H9 (cell line): ENCODE measurements around the gene NAE1. TPM values are rescaled to one million over a fixed set of nuclear protein-coding genes. Genes with fewer than 3 reads are reported as not detected.

Experiments
- DNase-seq: peaks from one replicate; pipeline ENCODE4 v3.0.0-alpha.2; 2017
- H2AFZ ChIP-seq: one replicate; pipeline ENCODE4 v1.6.1; 2013; ENCODE audit warnings: mild to moderate bottlenecking, low read length, control low read depth, moderate library complexity
- H2AK5ac ChIP-seq: 2 replicates; pipeline ENCODE4 v1.6.1; 2013; ENCODE audit warnings: low read length, control low read depth, mixed read lengths; ENCODE audit not compliant: insufficient read length
- H2BK120ac ChIP-seq: one replicate; pipeline ENCODE4 v1.6.1; 2013; ENCODE audit warnings: low read depth, mild to moderate bottlenecking, low read length, control low read depth, inconsistent platforms; ENCODE audit not compliant: poor library complexity, severe bottlenecking
- H2BK12ac ChIP-seq: 2 replicates; pipeline ENCODE4 v1.6.1; 2013; ENCODE audit warnings: low read length, control low read depth, mixed read lengths, low read depth; ENCODE audit not compliant: insufficient read length
- H2BK15ac ChIP-seq: 2 replicates; pipeline ENCODE4 v1.6.1; 2013; ENCODE audit warnings: low read depth, low read length, control low read depth
- H2BK20ac ChIP-seq: one replicate; pipeline ENCODE4 v1.6.1; 2013; ENCODE audit warnings: low read depth, mild to moderate bottlenecking, low read length, control low read depth, inconsistent platforms; ENCODE audit not compliant: poor library complexity, severe bottlenecking
- H2BK5ac ChIP-seq: 2 replicates; pipeline ENCODE4 v1.6.1; 2013; ENCODE audit warnings: low read length, control low read depth, mixed read lengths; ENCODE audit not compliant: insufficient read length
- H3K14ac ChIP-seq: 2 replicates; pipeline ENCODE4 v1.6.1; 2013; ENCODE audit warnings: low read length, control low read depth; ENCODE audit not compliant: insufficient read depth
- H3K18ac ChIP-seq: 2 replicates; pipeline ENCODE4 v1.6.1; 2013; ENCODE audit warnings: low read depth, mild to moderate bottlenecking, mixed read lengths, low read length, control low read depth; ENCODE audit not compliant: insufficient read length
- H3K23ac ChIP-seq: 2 replicates; pipeline ENCODE4 v1.6.1; 2013; ENCODE audit warnings: low read length, control low read depth, mixed read lengths, low read depth; ENCODE audit not compliant: insufficient read length
- H3K23me2 ChIP-seq: 2 replicates; pipeline ENCODE4 v1.6.1; 2013; ENCODE audit warnings: low read depth, mild to moderate bottlenecking, mixed read lengths, low read length, control low read depth; ENCODE audit not compliant: insufficient read length, poor library complexity, severe bottlenecking
- H3K27ac ChIP-seq: 2 replicates; pipeline ENCODE4 v1.5.1; 2013; ENCODE audit warnings: low read length, control low read depth, mixed read lengths, low read depth; ENCODE audit not compliant: insufficient read length
- H3K27me3 ChIP-seq: 2 replicates; pipeline ENCODE4 v1.6.1; 2013; ENCODE audit warnings: low read length, control low read depth, inconsistent platforms; ENCODE audit not compliant: insufficient read depth
- H3K4ac ChIP-seq: 2 replicates; pipeline ENCODE4 v1.6.1; 2013; ENCODE audit warnings: low read depth, mild to moderate bottlenecking, control low read depth, inconsistent platforms, low read length, moderate library complexity
- H3K4me1 ChIP-seq: 2 replicates; pipeline ENCODE4 v1.6.1; 2013; ENCODE audit warnings: low read length, control low read depth, inconsistent platforms; ENCODE audit not compliant: insufficient read depth
- H3K4me2 ChIP-seq: 2 replicates; pipeline ENCODE4 v1.6.1; 2013; ENCODE audit warnings: low read length, control low read depth, mixed read lengths; ENCODE audit not compliant: insufficient read length, insufficient read depth
- H3K56ac ChIP-seq: 2 replicates; pipeline ENCODE4 v1.6.1; 2013; ENCODE audit warnings: low read depth, mild to moderate bottlenecking, mixed read lengths, low read length, control low read depth; ENCODE audit not compliant: insufficient read length
- H3K79me1 ChIP-seq: 2 replicates; pipeline ENCODE4 v1.6.1; 2013; ENCODE audit warnings: low read depth, mild to moderate bottlenecking, moderate library complexity, low read length, control low read depth, inconsistent platforms; ENCODE audit not compliant: insufficient read depth, poor library complexity, severe bottlenecking
- H3K79me2 ChIP-seq: 2 replicates; pipeline ENCODE4 v1.6.1; 2013; ENCODE audit warnings: low read length, control low read depth, inconsistent platforms; ENCODE audit not compliant: insufficient read depth
- H3K9ac ChIP-seq: 2 replicates; pipeline ENCODE4 v1.6.1; 2013; ENCODE audit warnings: low read length, control low read depth, mixed read lengths; ENCODE audit not compliant: insufficient read length; ENCODE audit errors: extremely low read depth
- H3K9me3 ChIP-seq: one replicate; pipeline ENCODE4 v1.6.1; 2013; ENCODE audit warnings: low read depth, low read length, inconsistent platforms; ENCODE audit not compliant: control insufficient read depth
- H3T11ph ChIP-seq: one replicate; pipeline ENCODE4 v1.6.1; 2013; ENCODE audit warnings: mild to moderate bottlenecking, low read length, control low read depth, inconsistent platforms
- H4K20me1 ChIP-seq: one replicate; pipeline ENCODE4 v1.6.1; 2013; ENCODE audit not compliant: control insufficient read depth, insufficient read length, insufficient read depth
- H4K5ac ChIP-seq: 2 replicates; pipeline ENCODE4 v1.6.1; 2013; ENCODE audit warnings: low read depth, mild to moderate bottlenecking, mixed read lengths, low read length, control low read depth; ENCODE audit not compliant: insufficient read length
- H4K8ac ChIP-seq: replicated peaks from 2 replicates; pipeline ENCODE4 v1.6.1; 2013; ENCODE audit warnings: low read length, control low read depth, mixed read lengths, low read depth; ENCODE audit not compliant: insufficient read length
- H4K91ac ChIP-seq: 2 replicates; pipeline ENCODE4 v1.6.1; 2013; ENCODE audit warnings: low read depth, mild to moderate bottlenecking, moderate library complexity, mixed read lengths, low read length, control low read depth; ENCODE audit not compliant: insufficient read length
- H3K27ac Mint-ChIP-seq, 3 experiments: 2 replicates in 2 of 3; 3 replicates in 1 of 3; pipeline ENCODE4 v1.8.0; 2020 to 2021; ENCODE audit warnings: mixed read lengths in 3 of 3, mild to moderate bottlenecking in 1 of 3, moderate library complexity in 1 of 3
- H3K27me3 Mint-ChIP-seq: 2 replicates; pipeline ENCODE4 v1.8.0; 2021; ENCODE audit warnings: low read depth, mild to moderate bottlenecking, moderate library complexity, mixed read lengths
- H3K36me3 Mint-ChIP-seq, 3 experiments: 2 replicates in 2 of 3; 3 replicates in 1 of 3; pipeline ENCODE4 v1.8.0; 2020 to 2021; ENCODE audit warnings: low read depth in 3 of 3, mixed read lengths in 3 of 3; ENCODE audit not compliant: insufficient read depth in 1 of 3
- H3K4me1 Mint-ChIP-seq, 2 experiments: 2 replicates each; pipeline ENCODE4 v1.8.0; 2020; ENCODE audit warnings: mixed read lengths in 2 of 2
- H3K4me3 Mint-ChIP-seq, 2 experiments: 2 replicates in 1 of 2; 3 replicates in 1 of 2; pipeline ENCODE4 v1.8.0; 2020 to 2021; ENCODE audit warnings: mild to moderate bottlenecking in 2 of 2, mixed read lengths in 2 of 2, moderate library complexity in 1 of 2
- H3K9me3 Mint-ChIP-seq, 2 experiments: 2 replicates in 1 of 2; 3 replicates in 1 of 2; pipeline ENCODE4 v1.8.0; 2020; ENCODE audit warnings: mild to moderate bottlenecking in 2 of 2, mixed read lengths in 2 of 2, moderate library complexity in 1 of 2
- CTCF ChIP-seq: fragments of 200-600 bp; sonication (generic); conservative IDR thresholded peaks from 3 replicates; pipeline ENCODE4 v1.8.0; 2021; ENCODE audit warnings: antibody characterized with exemption, mild to moderate bottlenecking
- WGBS: extraction: QIAGEN DNeasy Blood & Tissue Kit; methylation state at CpG from one replicate; pipeline ENCODE4 v1.1.7; 2013; ENCODE audit warnings: missing lambda C conversion rate, low lambda C conversion rate, mixed read lengths; ENCODE audit not compliant: insufficient read length; ENCODE audit errors: extremely low coverage; 5-methylcytosine and 5-hydroxymethylcytosine counted together
- total RNA-seq: library from RNA; stranded (reverse); gene quantifications from 2 replicates; pipeline ENCODE4 v1.2.1, GENCODE V29; 2021

The NAE1 gene
- total RNA-seq, 1 experiment from 2014 or later: 144 TPM

GRCh38 chr16:66754211-66754610, 76.6 kb downstream of the NAE1 start:
- H3K56ac ChIP-seq: no peak overlapping the region
- H3K27ac ChIP-seq: no peak overlapping the region
- no peak overlapping the region for H3K18ac ChIP-seq
- H3K27me3 ChIP-seq: no peaks in the 10 kb centered on the region
- peaks cover 8 to 18% (median 17%) of the 10 kb centered on the region in 3 experiments for H3K36me3 Mint-ChIP-seq
- H2BK120ac ChIP-seq: no peak overlapping the region
- peaks cover 5% of the 10 kb centered on the region for H4K20me1 ChIP-seq
- no peak overlapping the region for H2BK12ac ChIP-seq
- H3T11ph ChIP-seq: no peak overlapping the region
- H3K27me3 Mint-ChIP-seq: peaks cover 14% of the 10 kb centered on the region
- H3K4me1 ChIP-seq: no peaks in the 10 kb centered on the region; the same call in 1 of the 2 replicates
- H3K4me2 ChIP-seq: no peak overlapping the region
- H2AK5ac ChIP-seq: no peak overlapping the region
- no peak overlapping the region for H4K91ac ChIP-seq
- H3K14ac ChIP-seq: no peak overlapping the region
- WGBS: no CpG with 5 or more reads among the region's 2 CpGs
- peaks cover 8% of the 10 kb centered on the region for H3K23me2 ChIP-seq
- H3K27ac Mint-ChIP-seq: no peak overlapping the region; a peak in 1 of 7 replicates
- H4K8ac ChIP-seq: no peak overlapping the region
- no peak for TF ChIP-seq CTCF
- H3K4me3 Mint-ChIP-seq: no peak overlapping the region
- no peak overlapping the region for H3K4ac ChIP-seq
- no peak overlapping the region for H2AFZ ChIP-seq
- no peaks in the 10 kb centered on the region for H3K9me3 Mint-ChIP-seq
- peaks cover 14% of the 10 kb centered on the region for H3K79me2 ChIP-seq
- no peak overlapping the region for H4K5ac ChIP-seq
- H2BK5ac ChIP-seq: no peak overlapping the region
- peaks cover 12% of the 10 kb centered on the region for H3K79me1 ChIP-seq
- no peak for DNase-seq
- no peak overlapping the region for H2BK20ac ChIP-seq
- peaks cover 19 to 23% of the 10 kb centered on the region in 2 experiments for H3K4me1 Mint-ChIP-seq
- no peak overlapping the region for H3K9ac ChIP-seq
- H3K9me3 ChIP-seq: no peaks in the 10 kb centered on the region
- H2BK15ac ChIP-seq: no peak overlapping the region
- H3K23ac ChIP-seq: no peak overlapping the region
